GM06990 (cell line): ENCODE results near the gene HOXA13.

Source experiments
- DNase-seq: peaks from one replicate; pipeline ENCODE4 v3.0.0-alpha.2; 2011; ENCODE audit not compliant: insufficient read length; ENCODE audit errors: extremely low read depth
- H3K27me3 ChIP-seq: replicated peaks from 2 replicates; pipeline ENCODE4 v1.6.0; 2011; ENCODE audit warnings: low read length; ENCODE audit not compliant: control insufficient read depth, insufficient read depth
- H3K36me3 ChIP-seq: 2 replicates; pipeline ENCODE4 v1.5.1; 2011; ENCODE audit warnings: low read length; ENCODE audit not compliant: control insufficient read depth, insufficient read depth
- H3K4me3 ChIP-seq: replicated peaks from 2 replicates; pipeline ENCODE4 v1.5.1; 2011; ENCODE audit warnings: low read depth, mild to moderate bottlenecking, control low read depth, low read length
- TF ChIP-seq, protein P1 (sequence below): IDR thresholded peaks from 2 replicates; pipeline ENCODE4 v1.5.1; 2011; ENCODE audit warnings: low read length, control low read depth, mild to moderate bottlenecking, inconsistent platforms; ENCODE audit not compliant: insufficient read depth, poor library complexity, severe bottlenecking

The HOXA13 gene

GRCh38 chr7:27176962-27177794 is 22.7 kb downstream of the HOXA13 start:
- no peak for DNase-seq
- TF ChIP-seq, protein P1, sequence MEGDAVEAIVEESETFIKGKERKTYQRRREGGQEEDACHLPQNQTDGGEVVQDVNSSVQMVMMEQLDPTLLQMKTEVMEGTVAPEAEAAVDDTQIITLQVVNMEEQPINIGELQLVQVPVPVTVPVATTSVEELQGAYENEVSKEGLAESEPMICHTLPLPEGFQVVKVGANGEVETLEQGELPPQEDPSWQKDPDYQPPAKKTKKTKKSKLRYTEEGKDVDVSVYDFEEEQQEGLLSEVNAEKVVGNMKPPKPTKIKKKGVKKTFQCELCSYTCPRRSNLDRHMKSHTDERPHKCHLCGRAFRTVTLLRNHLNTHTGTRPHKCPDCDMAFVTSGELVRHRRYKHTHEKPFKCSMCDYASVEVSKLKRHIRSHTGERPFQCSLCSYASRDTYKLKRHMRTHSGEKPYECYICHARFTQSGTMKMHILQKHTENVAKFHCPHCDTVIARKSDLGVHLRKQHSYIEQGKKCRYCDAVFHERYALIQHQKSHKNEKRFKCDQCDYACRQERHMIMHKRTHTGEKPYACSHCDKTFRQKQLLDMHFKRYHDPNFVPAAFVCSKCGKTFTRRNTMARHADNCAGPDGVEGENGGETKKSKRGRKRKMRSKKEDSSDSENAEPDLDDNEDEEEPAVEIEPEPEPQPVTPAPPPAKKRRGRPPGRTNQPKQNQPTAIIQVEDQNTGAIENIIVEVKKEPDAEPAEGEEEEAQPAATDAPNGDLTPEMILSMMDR, result no peak
- Histone ChIP-seq H3K36me3 (no peaks in the 10 kb centered on the region), H3K4me3 (no peak overlapping the region), H3K27me3 (peaks cover 6% of the 10 kb centered on the region)

DNA sequence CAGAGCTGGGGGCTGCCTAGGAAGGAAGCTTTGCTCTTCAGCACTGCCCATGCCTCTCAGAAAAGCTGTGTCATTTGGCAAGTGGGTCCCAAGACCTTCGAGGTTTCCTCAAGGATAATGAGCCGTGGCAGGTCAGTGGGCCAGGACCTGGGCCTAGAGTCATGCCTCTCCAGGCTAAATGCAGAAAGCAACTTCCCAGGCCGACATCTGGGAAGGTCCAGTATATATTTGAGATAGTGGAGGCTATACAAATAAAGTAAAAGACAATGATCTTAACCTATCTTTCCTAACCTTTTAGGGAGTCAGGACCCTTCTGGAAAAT is 23.4 kb downstream of the HOXA13 start:
- DNase-seq, result no peak
- H3K27me3 ChIP-seq, result peaks cover 10% of the 10 kb centered on the region
- H3K36me3 ChIP-seq, result no peaks in the 10 kb centered on the region
- H3K4me3 ChIP-seq, result no peak overlapping the region
- TF ChIP-seq, protein P1, result no peak

DNA sequence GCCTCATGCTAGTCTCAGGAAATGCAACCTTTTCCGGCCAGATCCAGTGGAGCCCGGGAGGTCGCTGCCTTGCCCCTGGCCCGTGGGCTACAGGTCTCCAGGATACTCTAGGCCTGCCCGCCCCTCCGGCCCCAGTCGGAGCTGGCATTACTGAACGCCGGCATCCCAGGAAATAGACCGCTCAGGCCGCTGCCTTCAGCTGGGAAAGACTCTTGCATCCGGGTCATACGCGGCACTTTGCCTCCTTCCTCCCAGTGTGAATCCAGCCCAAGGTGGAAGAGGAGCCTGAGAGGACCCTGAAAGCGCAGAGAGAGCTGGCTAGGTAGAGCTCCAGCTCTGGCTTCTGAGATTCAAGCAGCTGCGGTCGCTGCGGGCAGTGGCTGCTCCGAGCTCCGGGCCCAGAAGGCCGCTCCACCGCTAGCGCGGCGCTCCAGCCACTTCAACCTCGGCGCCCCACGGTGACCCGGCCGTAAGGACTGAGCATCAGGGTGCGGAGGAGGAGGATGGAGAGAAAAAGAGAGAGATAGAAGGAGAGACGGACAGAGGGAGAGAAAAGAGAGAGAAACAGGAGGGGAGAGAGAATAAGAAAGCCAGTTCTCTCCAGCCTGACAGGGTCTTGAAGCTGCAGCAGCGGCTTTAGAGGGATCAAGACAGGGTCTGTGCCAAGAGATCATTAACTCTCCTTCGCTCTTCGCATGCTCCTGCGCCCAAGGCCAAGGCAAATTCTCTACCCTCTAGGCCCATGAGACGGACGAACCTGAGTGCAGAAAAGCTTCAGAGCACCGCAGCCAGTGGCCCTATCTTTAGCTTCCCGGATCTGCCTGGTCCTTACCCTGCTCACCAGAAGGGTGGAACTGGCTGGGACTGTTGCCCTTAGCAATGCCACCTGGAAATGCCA is 24.0 kb downstream of the HOXA13 start:
- DNase-seq, result no peak
- Histone ChIP-seq H3K4me3 (no peak overlapping the region), H3K36me3 (no peaks in the 10 kb centered on the region), H3K27me3 (peaks cover 12% of the 10 kb centered on the region)
- TF ChIP-seq, protein P1, result no peak

- H3K27me3 ChIP-seq, result peaks cover 12% of the 10 kb centered on the region
- TF ChIP-seq, protein P1, result no peak
Observed at GRCh38 chr7:27174874-27175625, 24.8 kb downstream of the HOXA13 start.

DNA sequence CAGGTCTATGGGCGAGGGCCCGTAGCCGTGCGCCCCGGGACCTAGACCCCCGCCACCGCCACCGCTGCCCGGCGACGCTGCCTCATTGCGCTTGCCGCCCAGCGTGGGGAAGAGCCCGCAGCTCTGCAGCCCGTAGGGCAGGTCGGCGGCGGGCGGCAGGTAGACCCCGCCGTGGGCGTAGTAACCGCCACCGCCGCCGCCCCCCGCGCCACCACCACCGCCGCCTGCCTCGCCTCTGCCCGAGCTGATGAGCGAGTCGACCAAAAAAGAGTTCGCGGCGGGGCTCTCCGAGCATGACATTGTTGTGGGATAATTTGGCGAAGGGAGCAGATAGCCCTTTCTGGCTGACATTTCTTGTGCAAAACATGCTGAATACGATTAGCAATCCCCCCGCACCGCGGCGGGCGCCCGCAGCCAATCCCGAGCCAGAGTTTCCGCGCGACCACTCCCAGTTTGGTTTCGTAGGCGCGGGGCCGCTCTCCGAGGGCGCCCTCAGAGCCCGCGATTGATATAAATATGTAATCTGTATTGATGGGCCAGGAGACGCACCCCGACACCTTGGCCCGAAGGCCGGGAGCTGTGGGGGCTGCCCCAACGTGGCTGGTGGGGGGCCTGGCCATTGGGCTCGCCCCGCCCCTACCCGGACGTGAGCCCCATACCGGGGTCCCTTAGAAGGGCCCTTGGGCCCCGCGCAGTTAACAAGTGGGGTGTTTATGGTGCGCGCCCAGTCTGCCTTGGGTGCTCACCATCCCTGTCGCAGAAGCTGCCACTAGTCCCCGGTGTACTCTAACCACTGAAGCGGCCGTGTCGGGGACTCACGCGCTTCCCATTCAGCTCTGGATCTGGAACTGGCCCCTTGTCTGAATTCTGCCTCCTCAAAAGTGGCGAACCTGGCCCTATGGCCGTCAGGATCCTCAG is 25.7 kb downstream of the HOXA13 start, which contains the start of gene HOXA10:
Gene HOXA10, minus strand, starts transcription at position 365 of the 918 bp plus-strand sequence. Its CDS starts 14 bp downstream, at position 351.
- Histone ChIP-seq H3K27me3 (peaks cover 12% of the 10 kb centered on the region), H3K4me3 (peak within 1 kb of the TSS; percentile 18), H3K36me3 (no peaks in the 10 kb centered on the region)
- no peak for DNase-seq
- TF ChIP-seq, protein P1, result no peak

More at GRCh38 chr7:27174874-27175625, 24.8 kb downstream of the HOXA13 start:
- Histone ChIP-seq H3K36me3 (no peaks in the 10 kb centered on the region), H3K4me3 (no peak overlapping the region)
- DNase-seq, result no peak
